Activated CD4-positive, alpha-beta T cell treated with anti-CD3 and anti-CD28 coated beads for 36 hours (primary cell): ENCODE measurements around the gene SAE1. TPM values are rescaled to one million over a fixed set of nuclear protein-coding genes. Genes with fewer than 3 reads are reported as not detected.
"Not testable (repeated sequence)": the region's sequence is repeated elsewhere in the genome, so short reads cannot be mapped to it uniquely, and the experiment has no call there.

Source experiments
- ATAC-seq: fragments of 200-7000 bp; cut with Tn5 transposase; one replicate; pipeline ENCODE4 v1.10.0; 2021; ENCODE audit warnings: mild to moderate bottlenecking, moderate library complexity
- CTCF ChIA-PET: fragments of 350-600 bp; sonication (Branson Sonifier 250); formaldehyde crosslinking; loops from one replicate; lab custom pipeline; 2021; ENCODE audit warnings: antibody characterized with exemption; lab: Charles Lee
- POLR2A ChIA-PET: fragments of 350-600 bp; sonication (Branson Sonifier 250); formaldehyde crosslinking; loops from one replicate; lab custom pipeline; 2021; ENCODE audit warnings: antibody characterized with exemption, inconsistent platforms; lab: Charles Lee
- DNase-seq: peaks from one replicate; pipeline ENCODE4 v3.0.0-alpha.2; 2020
- H3K27ac Mint-ChIP-seq: one replicate; pipeline ENCODE4 v1.8.0; 2021; ENCODE audit warnings: mixed read lengths
- H3K27me3 Mint-ChIP-seq: one replicate; pipeline ENCODE4 v1.8.0; 2021; ENCODE audit warnings: mixed read lengths
- H3K36me3 Mint-ChIP-seq: one replicate; pipeline ENCODE4 v1.8.0; 2021; ENCODE audit warnings: low read depth, mixed read lengths
- H3K4me1 Mint-ChIP-seq: one replicate; pipeline ENCODE4 v1.8.0; 2021; ENCODE audit warnings: mixed read lengths
- H3K4me3 Mint-ChIP-seq: one replicate; pipeline ENCODE4 v1.8.0; 2021; ENCODE audit warnings: mild to moderate bottlenecking, moderate library complexity, mixed read lengths
- H3K9me3 Mint-ChIP-seq: one replicate; pipeline ENCODE4 v1.8.0; 2021; ENCODE audit warnings: low read depth, mixed read lengths
- intact Hi-C, 2 experiments: fragments of 100-400 bp; cut with DNase I in 1 of 2; cut with micrococcal nuclease in 1 of 2; formaldehyde crosslinking; loops; one replicate each; pipeline versions ENCODE4 v1.14.2 to v1.15.1; 2022 to 2024; cut with DNase I, micrococcal nuclease
- total RNA-seq, 2 experiments: library from RNA; stranded (reverse); gene quantifications; one replicate each; pipeline ENCODE4 v1.2.3, GENCODE V29; 2021

SAE1 gene
- total RNA-seq, 2 experiments from 2014 or later, result 143 to 156 TPM

- Mint-ChIP-seq H3K4me3 (no peak overlapping the region), H3K9me3 (no peaks in the 10 kb centered on the region), H3K4me1 (peaks cover 36% of the 10 kb centered on the region), H3K27me3 (peaks cover 3% of the 10 kb centered on the region), H3K27ac (no peak overlapping the region), H3K36me3 (peaks cover 7% of the 10 kb centered on the region)
- ChIA-PET POLR2A (interaction anchor here (0.7 to 0.9 kb wide), 2 partner anchors 8 to 15 kb away, joined by 3 read pairs; no protein-coding TSS in a partner anchor), CTCF (interaction anchor here (1.2 kb wide), 1 partner anchor 30 kb away, joined by 6 read pairs; no protein-coding TSS in a partner anchor)
- intact Hi-C loops, result loop anchor here (5.0 to 10.0 kb wide), 3 partner anchors 206 to 453 kb away; partner anchors contain the start of genes AP2S1 (in 1 of the 2) and SLC1A5 (in 1 of the 2)
- DNase-seq (no peak), ATAC-seq (no peak)
Measured at GRCh38 chr19:47240556-47240955, 109.9 kb downstream of the SAE1 start.

GRCh38 chr19:47240996-47241918, 110.6 kb downstream of the SAE1 start:
- peaks cover 3% of the 10 kb centered on the region for H3K27me3 Mint-ChIP-seq
- no peak overlapping the region for H3K27ac Mint-ChIP-seq
- H3K9me3 Mint-ChIP-seq, result no peaks in the 10 kb centered on the region
- ChIA-PET CTCF (interaction anchor here (1.2 kb wide), 1 partner anchor 30 kb away, joined by 6 read pairs; no protein-coding TSS in a partner anchor), POLR2A (interaction anchor here (0.7 to 0.9 kb wide), 2 partner anchors 8 to 16 kb away, joined by 3 read pairs; no protein-coding TSS in a partner anchor)
- peak; percentile 95 for DNase-seq
- no peak overlapping the region for H3K4me3 Mint-ChIP-seq
- ATAC-seq, result peak; percentile 50
- intact Hi-C loops, result loop anchor here (1.0 to 10.0 kb wide), 5 partner anchors 10 to 454 kb away; partner anchors contain the start of genes AP2S1 (in 1 of the 2), BBC3 (in 1 of the 2) and SLC1A5 (in 1 of the 2)
- peaks cover 7% of the 10 kb centered on the region for H3K36me3 Mint-ChIP-seq
- H3K4me1 Mint-ChIP-seq, result peaks cover 36% of the 10 kb centered on the region

GRCh38 chr19:47241919-47242577, 111.4 kb downstream of the SAE1 start:
- H3K4me1 Mint-ChIP-seq, result peaks cover 36% of the 10 kb centered on the region
- ChIA-PET POLR2A (no interaction called here), CTCF (interaction anchor here (8.5 kb wide), 1 partner anchor 32 kb away, joined by 205 read pairs; no protein-coding TSS in a partner anchor)
- peaks cover 3% of the 10 kb centered on the region for H3K27me3 Mint-ChIP-seq
- intact Hi-C loops, result loop anchor here (1.0 to 10.0 kb wide), 5 partner anchors 11 to 455 kb away; partner anchors contain the start of genes AP2S1 (in 1 of the 2), BBC3 (in 1 of the 2) and SLC1A5 (in 1 of the 2)
- H3K4me3 Mint-ChIP-seq, result no peak overlapping the region
- DNase-seq, result no peak
- H3K27ac Mint-ChIP-seq, result no peak overlapping the region
- H3K9me3 Mint-ChIP-seq, result no peaks in the 10 kb centered on the region
- peaks cover 7% of the 10 kb centered on the region for H3K36me3 Mint-ChIP-seq
- ATAC-seq, result no peak

GRCh38 chr19:47243364-47243775, 112.7 kb downstream of the SAE1 start:
- Mint-ChIP-seq H3K36me3 (peaks cover 7% of the 10 kb centered on the region), H3K4me1 (peaks cover 38% of the 10 kb centered on the region), H3K9me3 (no peaks in the 10 kb centered on the region), H3K4me3 (no peak overlapping the region), H3K27me3 (peaks cover 3% of the 10 kb centered on the region), H3K27ac (peak overlapping the region; percentile 97)
- POLR2A ChIA-PET, result interaction anchor here (0.6 to 1.6 kb wide), 5 partner anchors 13 to 584 kb away, joined by 3 to 15 read pairs (median 8); partner anchors contain the start of genes CCDC9 and ZC3H4
- intact Hi-C loops, result loop anchor here (1.0 to 10.0 kb wide), 5 partner anchors 31 to 456 kb away; partner anchors contain the start of genes AP2S1 (in 1 of the 2), INAFM1 (in 1 of the 2) and SLC1A5 (in 1 of the 2)
- CTCF ChIA-PET, result interaction anchor here (0.6 to 8.5 kb wide), 6 partner anchors 14 to 403 kb away, joined by 3 to 205 read pairs (median 4); no protein-coding TSS in a partner anchor
- DNase-seq (no peak), ATAC-seq (peak; percentile 2)

GRCh38 chr19:47243776-47244547, 113.3 kb downstream of the SAE1 start:
- Mint-ChIP-seq H3K27ac (peak overlapping the region; percentile 97), H3K4me1 (peaks cover 35% of the 10 kb centered on the region), H3K4me3 (no peak overlapping the region), H3K27me3 (peaks cover 2% of the 10 kb centered on the region), H3K36me3 (peaks cover 6% of the 10 kb centered on the region), H3K9me3 (no peaks in the 10 kb centered on the region)
- DNase-seq (peak; percentile 96), ATAC-seq (peak; percentile 74)
- ChIA-PET POLR2A (interaction anchor here (0.6 to 1.6 kb wide), 20 partner anchors 11 to 196 kb away, joined by 3 to 24 read pairs (median 4); partner anchors contain the start of genes CCDC9, INAFM1 and ZC3H4), CTCF (interaction anchor here (0.5 to 8.5 kb wide), 41 partner anchors 9 to 1450 kb away, joined by 3 to 205 read pairs (median 5); partner anchors contain the start of genes CCDC9, DHX34 and SAE1)
- intact Hi-C loops, result loop anchor here (1.0 to 10.0 kb wide), 17 partner anchors 12 to 457 kb away; partner anchors contain the start of genes AP2S1 (in 1 of the 2), ARHGAP35 (in 1 of the 2), CCDC9 (in 1 of the 2) and INAFM1 (in 1 of the 2)

- H3K9me3 Mint-ChIP-seq, result no peaks in the 10 kb centered on the region
- H3K4me3 Mint-ChIP-seq, result no peak overlapping the region
- peaks cover 21% of the 10 kb centered on the region for H3K4me1 Mint-ChIP-seq
- ChIA-PET POLR2A (no interaction called here), CTCF (interaction anchor here (0.6 to 8.5 kb wide), 24 partner anchors 8 to 713 kb away, joined by 3 to 205 read pairs (median 4); partner anchors contain the start of gene CCDC9)
- intact Hi-C loops, result loop anchor here (1.0 to 10.0 kb wide), 4 partner anchors 168 to 393 kb away; partner anchors contain the start of gene AP2S1 (in 1 of the 2)
- ATAC-seq, result no peak
- no peaks in the 10 kb centered on the region for H3K27me3 Mint-ChIP-seq
- peak; percentile 91 for DNase-seq
- H3K27ac Mint-ChIP-seq, result peak overlapping the region; percentile 64
- H3K36me3 Mint-ChIP-seq, result peaks cover 3% of the 10 kb centered on the region
Measured at GRCh38 chr19:47247308-47247990, 116.8 kb downstream of the SAE1 start.

- H3K9me3 Mint-ChIP-seq, ATAC-seq, H3K4me3 Mint-ChIP-seq, H3K27ac Mint-ChIP-seq, DNase-seq, H3K36me3 Mint-ChIP-seq, intact Hi-C loops, H3K27me3 Mint-ChIP-seq, POLR2A ChIA-PET: not testable (repeated sequence)
- CTCF ChIA-PET, result interaction anchor here (1.3 to 2.0 kb wide), 2 partner anchors 9 to 41 kb away, joined by 3 to 8 read pairs; no protein-coding TSS in a partner anchor
- peaks cover 12% of the 10 kb centered on the region for H3K4me1 Mint-ChIP-seq
Measured at GRCh38 chr19:47253016-47253415, 122.4 kb downstream of the SAE1 start.

- no peak for ATAC-seq
- Mint-ChIP-seq H3K4me1 (peaks cover 17% of the 10 kb centered on the region), H3K9me3 (no peaks in the 10 kb centered on the region), H3K4me3 (no peak overlapping the region), H3K27ac (no peak overlapping the region), H3K27me3 (no peaks in the 10 kb centered on the region), H3K36me3 (peaks cover 10% of the 10 kb centered on the region)
- intact Hi-C loops, result no loop called here
- DNase-seq, result no peak
- ChIA-PET POLR2A (interaction anchor here (0.6 kb wide), 1 partner anchor 85 kb away, joined by 3 read pairs; no protein-coding TSS in a partner anchor), CTCF (interaction anchor here (0.6 to 2.0 kb wide), 3 partner anchors 9 to 92 kb away, joined by 3 to 8 read pairs (median 3); no protein-coding TSS in a partner anchor)
Measured at GRCh38 chr19:47253467-47253881, 122.8 kb downstream of the SAE1 start.

GRCh38 chr19:47253970-47254369, 123.3 kb downstream of the SAE1 start:
- POLR2A ChIA-PET, result interaction anchor here (0.6 kb wide), 1 partner anchor 86 kb away, joined by 3 read pairs; no protein-coding TSS in a partner anchor
- H3K36me3 Mint-ChIP-seq, result peaks cover 14% of the 10 kb centered on the region
- CTCF ChIA-PET, result interaction anchor here (0.5 to 2.0 kb wide), 4 partner anchors 9 to 91 kb away, joined by 3 to 8 read pairs (median 3); no protein-coding TSS in a partner anchor
- intact Hi-C loops, result no loop called here
- no peak overlapping the region for H3K27ac Mint-ChIP-seq
- no peaks in the 10 kb centered on the region for H3K9me3 Mint-ChIP-seq
- ATAC-seq (no peak), DNase-seq (no peak)
- no peak overlapping the region for H3K4me3 Mint-ChIP-seq
- no peaks in the 10 kb centered on the region for H3K27me3 Mint-ChIP-seq
- H3K4me1 Mint-ChIP-seq, result peaks cover 22% of the 10 kb centered on the region
